ENCODE data around the gene REXO5.

DNA sequence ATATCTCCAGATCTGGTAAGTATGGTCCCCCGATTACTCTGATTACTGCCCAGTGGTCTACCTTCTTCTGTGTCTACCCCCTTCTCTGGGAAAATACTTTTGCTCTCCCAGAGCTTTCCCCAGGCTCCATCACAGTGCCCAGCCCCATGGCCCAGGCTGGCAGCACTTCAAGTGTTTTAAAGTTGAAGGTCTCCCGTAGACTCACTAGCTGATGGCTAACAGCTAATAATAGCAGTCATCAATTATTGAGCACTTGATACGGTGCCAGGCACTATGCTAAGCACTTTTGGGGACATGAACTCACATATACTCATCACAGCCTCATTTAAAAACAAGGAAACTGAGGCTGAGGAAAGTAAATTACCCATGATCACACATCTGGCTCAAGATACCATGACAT, 60.5 kb downstream of the REXO5 start:
- TF ChIP-seq, protein P1, sequence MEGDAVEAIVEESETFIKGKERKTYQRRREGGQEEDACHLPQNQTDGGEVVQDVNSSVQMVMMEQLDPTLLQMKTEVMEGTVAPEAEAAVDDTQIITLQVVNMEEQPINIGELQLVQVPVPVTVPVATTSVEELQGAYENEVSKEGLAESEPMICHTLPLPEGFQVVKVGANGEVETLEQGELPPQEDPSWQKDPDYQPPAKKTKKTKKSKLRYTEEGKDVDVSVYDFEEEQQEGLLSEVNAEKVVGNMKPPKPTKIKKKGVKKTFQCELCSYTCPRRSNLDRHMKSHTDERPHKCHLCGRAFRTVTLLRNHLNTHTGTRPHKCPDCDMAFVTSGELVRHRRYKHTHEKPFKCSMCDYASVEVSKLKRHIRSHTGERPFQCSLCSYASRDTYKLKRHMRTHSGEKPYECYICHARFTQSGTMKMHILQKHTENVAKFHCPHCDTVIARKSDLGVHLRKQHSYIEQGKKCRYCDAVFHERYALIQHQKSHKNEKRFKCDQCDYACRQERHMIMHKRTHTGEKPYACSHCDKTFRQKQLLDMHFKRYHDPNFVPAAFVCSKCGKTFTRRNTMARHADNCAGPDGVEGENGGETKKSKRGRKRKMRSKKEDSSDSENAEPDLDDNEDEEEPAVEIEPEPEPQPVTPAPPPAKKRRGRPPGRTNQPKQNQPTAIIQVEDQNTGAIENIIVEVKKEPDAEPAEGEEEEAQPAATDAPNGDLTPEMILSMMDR (IDR thresholded peaks at IDR 0.05) = no peak
- TF ChIP-seq EP300 (IDR thresholded peaks at IDR 0.05) = no peak
- no peak for TF ChIP-seq POLR2A (IDR thresholded peaks at IDR 0.05)
